ENCODE results near the gene FASTK. TPM values are rescaled to one million over a fixed set of nuclear protein-coding genes. Genes with fewer than 3 reads are reported as not detected.

The FASTK gene
- total and polyA plus RNA-seq, 2 donors (not counting 3 experiments of a cell fraction or from before 2014, with no cell fraction given) = 73.3 to 113 TPM

DNA sequence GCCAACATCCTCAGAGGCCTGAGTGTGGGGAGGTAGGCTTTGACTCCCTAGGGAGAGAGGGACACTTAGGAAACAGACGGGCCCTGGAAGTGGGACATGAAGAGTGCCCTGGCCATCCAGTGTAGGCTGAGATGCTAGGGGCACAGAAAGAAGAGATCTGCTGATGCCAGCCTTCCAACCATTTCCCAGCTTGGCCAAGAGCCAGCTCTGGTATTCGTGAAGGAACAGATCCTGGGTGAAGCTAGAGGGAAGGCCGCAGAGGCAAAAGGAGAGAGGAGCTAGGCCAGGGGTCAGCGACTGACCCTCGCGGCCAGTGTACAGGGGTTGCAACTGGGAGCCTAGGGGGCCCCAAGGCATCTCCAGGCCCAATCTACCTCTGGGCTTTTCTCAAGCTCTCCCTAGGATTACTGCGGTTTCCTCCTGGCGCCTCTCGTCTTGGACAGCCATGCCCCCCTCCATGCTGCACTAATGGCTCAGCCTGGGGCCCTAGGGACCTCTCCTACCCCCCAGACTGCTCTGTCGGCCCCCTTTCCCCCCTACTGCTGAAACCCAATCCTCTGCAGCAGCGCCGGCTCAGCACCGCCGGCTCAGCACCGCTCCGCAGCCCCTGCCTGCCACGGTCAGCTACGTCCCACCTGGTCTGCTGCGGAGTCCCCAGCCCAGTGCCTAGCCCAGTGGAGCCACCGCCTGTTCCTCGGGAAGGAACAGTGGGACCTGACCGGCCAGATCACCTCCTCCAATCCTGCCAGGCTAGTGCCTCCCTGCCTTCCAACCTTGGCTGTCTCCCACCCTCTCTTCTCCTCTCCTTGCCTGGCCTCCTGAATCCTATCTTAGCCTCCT is 32.4 kb downstream of the FASTK start, which contains the start of gene ASIC3:
Gene ASIC3, plus strand, starts transcription at position 556 of the 840 bp plus-strand sequence. CDS start 355 bp downstream, outside the sequence.
- ChIA-PET CTCF (interaction anchor here (1.6 kb wide), 1 partner anchor 9 kb away, joined by 5 read pairs; no protein-coding TSS in a partner anchor), POLR2A (no interaction called here)
- Histone ChIP-seq H3K36me3 (ENCODE audit: control insufficient read depth in 2 of 2, extremely low read depth in 1 of 2, insufficient read depth in 2 of 2, low read length in 2 of 2) (no peaks in the 10 kb centered on the region), H3K9me3 (replicated peaks; ENCODE audit: control insufficient read depth, insufficient read depth, low read length) (no peaks in the 10 kb centered on the region), H2AFZ (ENCODE audit: low read depth, low read length) (no peak within 1 kb of the TSS), H3K9ac (replicated peaks; ENCODE audit: extremely low read depth, insufficient read depth, low read length) (no peak within 1 kb of the TSS), H3K4me1 (ENCODE audit: control insufficient read depth, extremely low read depth, insufficient read depth, low read length) (no peaks in the 10 kb centered on the region), H3K9me1 (replicated peaks; ENCODE audit: control insufficient read depth, extremely low read depth, insufficient read depth, low read length) (no peaks in the 10 kb centered on the region), H3K4me3 (replicated peaks in 1 of 3; ENCODE audit: insufficient read depth in 1 of 3, low read depth in 1 of 3, low read length in 3 of 3) (no peak within 1 kb of the TSS), H3K27me3 (ENCODE audit: control insufficient read depth in 2 of 2, insufficient read depth in 2 of 2, low read length in 2 of 2) (peaks cover 0 to 4% of the 10 kb centered on the region in 2 experiments), H3K79me2 (ENCODE audit: control insufficient read depth, insufficient read depth, low read length) (no peaks in the 10 kb centered on the region), H3K27ac (ENCODE audit: insufficient read depth, low read depth, low read length) (no peak within 1 kb of the TSS), H4K20me1 (replicated peaks; ENCODE audit: control insufficient read depth, extremely low read depth, insufficient read depth, low read length) (no peaks in the 10 kb centered on the region), H3K4me2 (ENCODE audit: insufficient read depth, low read length) (no peak within 1 kb of the TSS)
- DNase-seq (ENCODE audit: low read depth, low spot score) (no peak), FAIRE-seq (no peak)
- BruUV-seq (replicated peaks) = no TSS peak
- TF ChIP-seq POLR2AphosphoS5 (IDR thresholded peaks at IDR 0.05; ENCODE audit: insufficient read depth, low read depth, low read length) (no peak), EZH2 (IDR thresholded peaks at IDR 0.05; ENCODE audit: borderline replicate concordance, low read depth, low read length, severe bottlenecking) (no peak)
- TF ChIP-seq, protein P1, sequence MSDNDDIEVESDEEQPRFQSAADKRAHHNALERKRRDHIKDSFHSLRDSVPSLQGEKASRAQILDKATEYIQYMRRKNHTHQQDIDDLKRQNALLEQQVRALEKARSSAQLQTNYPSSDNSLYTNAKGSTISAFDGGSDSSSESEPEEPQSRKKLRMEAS (IDR thresholded peaks at IDR 0.05; ENCODE audit: insufficient read depth, insufficient read length) = no peak
- dilution Hi-C loops (cut with MboI; ENCODE audit: extremely low pct_ligation_motif_present, low sequenced_read_pairs) (no loop called here), intact Hi-C loops (cut with micrococcal nuclease) (no loop called here)
